ENCODE data around the gene COL4A2.

DNA sequence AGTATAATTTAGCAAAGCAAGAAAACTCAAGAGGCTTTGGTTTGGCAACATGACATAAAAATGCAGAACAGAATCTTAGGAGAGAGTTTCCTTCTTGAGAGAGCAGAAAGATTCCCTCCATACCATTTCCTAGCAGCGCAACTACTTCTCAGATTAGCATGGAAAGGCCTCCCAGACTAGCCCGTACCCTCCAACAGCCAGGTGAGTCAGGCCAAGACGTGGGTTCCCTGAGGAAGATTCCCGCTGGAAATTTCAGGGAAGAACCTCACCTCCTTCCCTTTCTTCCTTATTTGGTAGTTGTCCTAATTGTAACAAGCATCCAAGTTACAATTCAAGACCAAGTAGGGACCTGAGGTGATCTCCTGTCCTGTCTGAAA lies 12.3 kb downstream of the COL4A2 start:
- TF ChIP-seq CTCF (IDR thresholded peaks at IDR 0.05) (no peak), EZH2 (IDR thresholded peaks at IDR 0.05; ENCODE audit: borderline replicate concordance, insufficient read depth, low read depth, low read length, poor library complexity, severe bottlenecking) (no peak)

Measured in B cell (primary cell).